Keratinocyte (primary cell): ENCODE results near the gene MYO16.

Source experiments
- CTCF ChIP-seq, 3 experiments: IDR thresholded peaks in 1 of 3; conservative IDR thresholded peaks in 1 of 3; optimal IDR thresholded peaks in 1 of 3; 2 replicates in 2 of 3; 3 replicates in 1 of 3; pipeline versions ENCODE3 to v1.5.1; 2011; ENCODE audit warnings: low read length in 3 of 3, mild to moderate bottlenecking in 3 of 3, moderate library complexity in 2 of 3, control low read depth in 1 of 3, inconsistent platforms in 1 of 3; ENCODE audit not compliant: insufficient read depth in 2 of 3; ENCODE audit errors: extremely low read depth in 1 of 3
- EZH2 ChIP-seq: IDR thresholded peaks from one replicate; pipeline ENCODE4 v1.6.1; 2012; ENCODE audit warnings: inconsistent platforms, mild to moderate bottlenecking, low read length, moderate library complexity

GRCh38 chr13:108963276-108963810, 333.9 kb downstream of the MYO16 start:
- TF ChIP-seq CTCF (optimal IDR thresholded peaks at IDR 0.05 in 1 of 3, IDR thresholded peaks at IDR 0.05 in 1 of 3, conservative IDR thresholded peaks at IDR 0.05 in 1 of 3; ENCODE audit: extremely low read depth in 1 of 3, insufficient read depth in 2 of 3, low read length in 3 of 3) (no peak), EZH2 (no peak)
